ENCODE data around the gene IGF2R. TPM values are rescaled to one million over a fixed set of nuclear protein-coding genes. Genes with fewer than 3 reads are reported as not detected.

IGF2R gene
- total and polyA plus RNA-seq, 8 donors, result 2.0 to 70.5 (median 31.5) TPM

- no peak for DNase-seq
- H3K27me3 ChIP-seq, result no peaks in the 10 kb centered on the region
- no peak overlapping the region for H3K27ac ChIP-seq
- H3K36me3 ChIP-seq, result peaks cover 83 to 100% (median 100%) of the 10 kb centered on the region in 4 donors
- TF ChIP-seq POLR2AphosphoS5 (IDR thresholded peaks at IDR 0.05) (no peak), EP300 (IDR thresholded peaks at IDR 0.05) (no peak), POLR2A (IDR thresholded peaks at IDR 0.05) (no peak), CTCF (IDR thresholded peaks at IDR 0.05) (no peak)
- intact Hi-C loops (cut with DNase I; ENCODE audit: low total_unique reads), result no loop called here
- no peaks in the 10 kb centered on the region for H3K4me1 ChIP-seq
- H3K4me3 ChIP-seq, result no peak overlapping the region
- no peaks in the 10 kb centered on the region for H3K9me3 ChIP-seq
- WGBS, 5 donors, result 87 to 97% (median 89%) methylated on average over 6 of the region's 6 CpGs
These were observed 85.4 kb downstream of the IGF2R start for GRCh38 chr6:160054271-160054670.

DNA sequence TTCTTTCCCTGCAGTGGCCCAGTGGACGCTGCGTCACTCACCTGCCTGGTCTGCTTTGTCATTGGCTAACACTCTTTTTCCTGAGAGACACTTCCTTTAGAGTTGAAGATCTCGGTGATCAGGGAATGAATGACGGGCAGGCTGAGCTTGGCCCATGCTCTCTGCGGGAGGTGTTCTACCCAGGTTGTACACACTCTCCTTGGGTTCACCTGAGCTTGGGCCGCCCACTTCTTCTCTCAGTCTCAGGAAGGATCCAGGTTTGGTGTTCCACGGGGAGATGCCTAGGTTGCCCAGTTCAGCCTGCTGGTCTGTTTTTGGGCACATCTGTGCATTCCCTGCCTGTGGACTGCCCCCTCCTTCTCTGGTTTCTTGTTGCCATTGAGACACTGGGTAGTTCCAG lies 86.0 kb downstream of the IGF2R start:
- 91 to 98% (median 95%) methylated on average over 6 to 7 of the region's 7 CpGs for WGBS, 5 donors
- TF ChIP-seq POLR2A (IDR thresholded peaks at IDR 0.05), result no peak
- TF ChIP-seq CTCF (IDR thresholded peaks at IDR 0.05), result no peak
- TF ChIP-seq POLR2AphosphoS5 (IDR thresholded peaks at IDR 0.05), result no peak
- TF ChIP-seq EP300 (IDR thresholded peaks at IDR 0.05), result no peak
- intact Hi-C loops (cut with DNase I; ENCODE audit: low total_unique reads), result no loop called here

DNA sequence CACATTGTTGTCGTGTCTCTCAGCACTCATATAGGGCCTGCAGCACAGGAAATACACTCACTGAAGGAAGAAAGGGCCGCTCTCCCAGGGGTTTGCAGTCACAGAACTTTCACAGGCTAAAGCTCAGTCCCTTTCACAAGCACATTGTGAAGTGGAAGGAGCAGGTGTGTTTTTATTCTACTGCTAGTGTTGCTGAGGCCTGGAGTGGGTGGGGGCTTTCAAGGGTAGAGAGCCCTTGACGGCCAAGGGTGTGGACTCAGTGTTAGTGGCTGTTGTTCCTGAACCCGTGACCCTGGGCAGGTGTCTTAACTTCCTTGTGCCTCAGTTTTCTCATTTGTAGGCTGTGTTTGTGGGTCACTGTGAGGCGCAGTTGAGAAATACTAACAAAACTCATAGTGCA lies 86.5 kb downstream of the IGF2R start:
- Histone ChIP-seq H3K36me3 (peaks cover 84 to 100% (median 100%) of the 10 kb centered on the region in 4 donors), H3K9me3 (no peaks in the 10 kb centered on the region), H3K27ac (no peak overlapping the region), H3K4me1 (no peaks in the 10 kb centered on the region), H3K27me3 (no peaks in the 10 kb centered on the region), H3K4me3 (no peak overlapping the region)
- TF ChIP-seq POLR2A (IDR thresholded peaks at IDR 0.05) (no peak), CTCF (IDR thresholded peaks at IDR 0.05) (no peak), EP300 (IDR thresholded peaks at IDR 0.05) (no peak), POLR2AphosphoS5 (IDR thresholded peaks at IDR 0.05) (no peak)
- no peak for DNase-seq
- WGBS, 5 donors, result 88 to 93% (median 91%) methylated on average over 5 of the region's 5 CpGs
- intact Hi-C loops (cut with DNase I; ENCODE audit: low total_unique reads), result no loop called here

More for the DNA sequence above, 86.0 kb downstream of the IGF2R start:
- H3K4me1 ChIP-seq, result no peaks in the 10 kb centered on the region
- H3K27ac ChIP-seq, result no peak overlapping the region
- DNase-seq, result no peak
- no peaks in the 10 kb centered on the region for H3K27me3 ChIP-seq
- peaks cover 84 to 100% (median 100%) of the 10 kb centered on the region in 4 donors for H3K36me3 ChIP-seq
- H3K9me3 ChIP-seq, result no peaks in the 10 kb centered on the region
- H3K4me3 ChIP-seq, result no peak overlapping the region

DNA sequence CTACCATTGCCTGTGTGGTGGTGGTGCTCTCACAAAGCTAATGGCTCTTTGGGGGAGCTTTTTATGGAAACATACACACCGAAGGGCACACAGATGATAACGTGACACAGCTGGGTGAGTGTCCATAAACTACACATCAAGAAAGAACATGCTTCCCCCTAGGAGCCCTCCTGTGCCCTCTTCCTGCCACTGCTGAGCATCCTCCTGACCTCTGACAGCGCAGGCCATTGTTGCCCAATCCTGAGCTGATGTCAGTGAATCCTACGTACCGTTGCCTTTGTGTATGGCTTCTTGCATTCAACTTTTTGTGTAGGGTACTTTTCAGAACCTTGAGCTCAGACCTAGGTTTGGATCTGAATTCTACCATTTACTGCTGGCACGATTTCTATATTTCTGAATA lies 86.9 kb downstream of the IGF2R start:
- H3K4me1 ChIP-seq, result no peaks in the 10 kb centered on the region
- intact Hi-C loops (cut with DNase I; ENCODE audit: low total_unique reads), result no loop called here
- no peak for DNase-seq
- 75 to 92% (median 84%) methylated on average over 4 to 6 of the region's 6 CpGs for WGBS, 5 donors
- H3K27me3 ChIP-seq, result no peaks in the 10 kb centered on the region
- peaks cover 84 to 100% (median 100%) of the 10 kb centered on the region in 4 donors for H3K36me3 ChIP-seq
- no peak for TF ChIP-seq POLR2A (IDR thresholded peaks at IDR 0.05)
- no peak overlapping the region for H3K27ac ChIP-seq
- H3K4me3 ChIP-seq, result no peak overlapping the region
- H3K9me3 ChIP-seq, result no peaks in the 10 kb centered on the region

GRCh38 chr6:160057080-160057479 lies 88.2 kb downstream of the IGF2R start:
- intact Hi-C loops (cut with DNase I; ENCODE audit: low total_unique reads), result no loop called here
- 45 to 69% (median 48%) methylated on average over 5 to 6 of the region's 6 CpGs for WGBS, 5 donors
- no peak overlapping the region for H3K4me3 ChIP-seq
- H3K27ac ChIP-seq, result no peak overlapping the region
- peaks cover 83 to 100% (median 100%) of the 10 kb centered on the region in 4 donors for H3K36me3 ChIP-seq
- no peaks in the 10 kb centered on the region for H3K4me1 ChIP-seq
- no peaks in the 10 kb centered on the region for H3K9me3 ChIP-seq
- DNase-seq, result no peak
- H3K27me3 ChIP-seq, result no peaks in the 10 kb centered on the region
- TF ChIP-seq POLR2A (IDR thresholded peaks at IDR 0.05) (no peak), CTCF (IDR thresholded peaks at IDR 0.05) (no peak), EP300 (IDR thresholded peaks at IDR 0.05) (no peak), POLR2AphosphoS5 (IDR thresholded peaks at IDR 0.05) (no peak)

Measured in stomach (tissue), 9 donors.